HEK293 (cell line): Measurements from ENCODE around the gene RPL3.

Source experiments
- CTCF ChIP-seq: fragments of 450-650 bp; formaldehyde crosslinking; IDR thresholded peaks from 2 replicates; pipeline ENCODE4 v1.5.1; 2016; ENCODE audit warnings: missing biosample characterization, missing genetic modification characterization
- HOXA7 ChIP-seq: sonication (generic); formaldehyde crosslinking; IDR thresholded peaks from 2 replicates; pipeline ENCODE4 v1.8.1; 2022; ENCODE audit warnings: missing genetic modification reagents, borderline replicate concordance
- INSM2 ChIP-seq: fragments of 450-650 bp; formaldehyde crosslinking; IDR thresholded peaks from 2 replicates; pipeline ENCODE4 v1.5.1; 2016; ENCODE audit warnings: missing biosample characterization, missing genetic modification characterization
- KLF10 ChIP-seq: fragments of 450-650 bp; IDR thresholded peaks from 2 replicates; pipeline ENCODE4 v1.5.1; 2018; ENCODE audit warnings: missing biosample characterization, mild to moderate bottlenecking, missing genetic modification characterization
- OSR2 ChIP-seq: fragments of 450-650 bp; formaldehyde crosslinking; IDR thresholded peaks from 2 replicates; pipeline ENCODE4 v1.5.1; 2016; ENCODE audit warnings: missing biosample characterization, missing genetic modification characterization
- PRDM1 ChIP-seq: fragments of 450-650 bp; formaldehyde crosslinking; IDR thresholded peaks from 2 replicates; pipeline ENCODE4; 2016; ENCODE audit warnings: missing biosample characterization, missing genetic modification characterization
- TCF7L2 ChIP-seq: IDR thresholded peaks from 2 replicates; pipeline ENCODE4 v1.6.1; 2011; ENCODE audit warnings: low read depth, mild to moderate bottlenecking, inconsistent platforms, low read length, moderate library complexity, borderline replicate concordance
- ZBTB17 ChIP-seq: fragments of 450-650 bp; formaldehyde crosslinking; IDR thresholded peaks from 2 replicates; pipeline ENCODE4 v1.5.1; 2016; ENCODE audit warnings: missing biosample characterization, missing genetic modification characterization
- ZFP3 ChIP-seq: fragments of 450-650 bp; formaldehyde crosslinking; IDR thresholded peaks from 2 replicates; pipeline ENCODE4 v1.5.1; 2016; ENCODE audit warnings: low read depth, missing biosample characterization, missing genetic modification characterization
- ZNF19 ChIP-seq: fragments of 450-650 bp; formaldehyde crosslinking; IDR thresholded peaks from 2 replicates; pipeline ENCODE4; 2016; ENCODE audit warnings: missing biosample characterization, missing genetic modification characterization, low read depth
- ZNF280C ChIP-seq: fragments of 450-650 bp; formaldehyde crosslinking; IDR thresholded peaks from 2 replicates; pipeline ENCODE4 v1.5.1; 2016; ENCODE audit warnings: missing biosample characterization, missing genetic modification characterization
- ZNF324 ChIP-seq: fragments of 450-650 bp; formaldehyde crosslinking; IDR thresholded peaks from 2 replicates; pipeline ENCODE4 v1.5.1; 2016; ENCODE audit warnings: missing biosample characterization, missing genetic modification characterization
- ZNF350 ChIP-seq: fragments of 450-650 bp; formaldehyde crosslinking; IDR thresholded peaks from 2 replicates; pipeline ENCODE4 v1.5.0; 2017; ENCODE audit warnings: missing biosample characterization, mild to moderate bottlenecking, missing genetic modification characterization
- ZNF48 ChIP-seq: fragments of 450-650 bp; formaldehyde crosslinking; IDR thresholded peaks from 2 replicates; pipeline ENCODE4 v1.5.1; 2016; ENCODE audit warnings: missing biosample characterization, missing genetic modification characterization
- ZNF501 ChIP-seq: fragments of 450-650 bp; formaldehyde crosslinking; IDR thresholded peaks from 2 replicates; pipeline ENCODE4 v1.5.1; 2016; ENCODE audit warnings: missing biosample characterization, missing genetic modification characterization
- ZNF560 ChIP-seq: fragments of 450-650 bp; formaldehyde crosslinking; IDR thresholded peaks from 2 replicates; pipeline ENCODE4 v1.5.1; 2017; ENCODE audit warnings: missing biosample characterization, missing genetic modification characterization, borderline replicate concordance
- ZNF621 ChIP-seq: fragments of 450-650 bp; formaldehyde crosslinking; IDR thresholded peaks from 2 replicates; pipeline ENCODE4 v1.5.1; 2017; ENCODE audit warnings: missing biosample characterization, missing genetic modification characterization
- ZNF623 ChIP-seq: fragments of 450-650 bp; formaldehyde crosslinking; IDR thresholded peaks from 2 replicates; pipeline ENCODE4 v1.5.1; 2016; ENCODE audit warnings: missing biosample characterization, missing genetic modification characterization
- ZNF660 ChIP-seq: fragments of 450-650 bp; IDR thresholded peaks from 2 replicates; pipeline ENCODE4 v1.5.1; 2018; ENCODE audit warnings: missing biosample characterization, mild to moderate bottlenecking, missing genetic modification characterization
- ZNF677 ChIP-seq: fragments of 450-650 bp; IDR thresholded peaks from 2 replicates; pipeline ENCODE4 v1.5.0; 2018; ENCODE audit warnings: missing biosample characterization, mild to moderate bottlenecking, missing genetic modification characterization, moderate library complexity
- ZXDB ChIP-seq: fragments of 450-650 bp; formaldehyde crosslinking; IDR thresholded peaks from 2 replicates; pipeline ENCODE4 v1.5.1; 2016; ENCODE audit warnings: missing biosample characterization, missing genetic modification characterization
- TF ChIP-seq, protein P1 (sequence below): fragments of 450-650 bp; formaldehyde crosslinking; IDR thresholded peaks from 2 replicates; pipeline ENCODE4 v1.5.1; 2017; ENCODE audit warnings: missing biosample characterization, missing genetic modification characterization
- TF ChIP-seq, protein P2 (sequence below): fragments of 450-650 bp; formaldehyde crosslinking; IDR thresholded peaks from 2 replicates; pipeline ENCODE4 v1.5.0; 2017; ENCODE audit warnings: missing biosample characterization, missing genetic modification characterization, borderline replicate concordance
- TF ChIP-seq, protein P3 (sequence below): fragments of 450-650 bp; formaldehyde crosslinking; IDR thresholded peaks from 2 replicates; pipeline ENCODE4 v1.5.1; 2017; ENCODE audit warnings: missing biosample characterization, missing genetic modification characterization
- TF ChIP-seq, protein P4 (sequence below): fragments of 450-650 bp; formaldehyde crosslinking; IDR thresholded peaks from 2 replicates; pipeline ENCODE4 v1.5.1; 2017; ENCODE audit warnings: missing biosample characterization, missing genetic modification characterization

The RPL3 gene

GRCh38 chr22:39308614-39309363 is 10.6 kb downstream of the RPL3 start (continued):
- TF ChIP-seq ZNF19 (tag by site-specific recombination) (no peak), KLF10 (tag by site-specific recombination) (peak; percentile 53), ZNF350 (no peak), ZNF660 (tag by site-specific recombination) (peak; percentile 95), ZNF501 (tag by site-specific recombination) (no peak), TCF7L2 (no peak), ZNF324 (tag by site-specific recombination) (peak; percentile 89), ZNF560 (tag by site-specific recombination) (no peak), ZBTB17 (tag by site-specific recombination) (peak; percentile 63), INSM2 (0 out of 2 replicates have a peak, but pooled peaks have one; percentile 38), ZFP3 (tag by site-specific recombination) (no peak), ZNF623 (tag by site-specific recombination) (no peak), HOXA7 (CRISPR knock-in tag) (no peak), ZNF677 (tag by site-specific recombination) (no peak), OSR2 (tag by site-specific recombination) (peak; percentile 94), ZNF280C (tag by site-specific recombination) (no peak), PRDM1 (tag by site-specific recombination) (no peak; the same call in 1 of the 2 replicates), CTCF (tag by site-specific recombination) (0 out of 2 replicates have a peak, but pooled peaks have one; percentile 27), ZNF48 (tag by site-specific recombination) (no peak), ZNF621 (no peak), ZXDB (tag by site-specific recombination) (no peak)
- TF ChIP-seq, protein P1, sequence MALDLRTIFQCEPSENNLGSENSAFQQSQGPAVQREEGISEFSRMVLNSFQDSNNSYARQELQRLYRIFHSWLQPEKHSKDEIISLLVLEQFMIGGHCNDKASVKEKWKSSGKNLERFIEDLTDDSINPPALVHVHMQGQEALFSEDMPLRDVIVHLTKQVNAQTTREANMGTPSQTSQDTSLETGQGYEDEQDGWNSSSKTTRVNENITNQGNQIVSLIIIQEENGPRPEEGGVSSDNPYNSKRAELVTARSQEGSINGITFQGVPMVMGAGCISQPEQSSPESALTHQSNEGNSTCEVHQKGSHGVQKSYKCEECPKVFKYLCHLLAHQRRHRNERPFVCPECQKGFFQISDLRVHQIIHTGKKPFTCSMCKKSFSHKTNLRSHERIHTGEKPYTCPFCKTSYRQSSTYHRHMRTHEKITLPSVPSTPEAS (tag by site-specific recombination) = no peak
- TF ChIP-seq, protein P2, sequence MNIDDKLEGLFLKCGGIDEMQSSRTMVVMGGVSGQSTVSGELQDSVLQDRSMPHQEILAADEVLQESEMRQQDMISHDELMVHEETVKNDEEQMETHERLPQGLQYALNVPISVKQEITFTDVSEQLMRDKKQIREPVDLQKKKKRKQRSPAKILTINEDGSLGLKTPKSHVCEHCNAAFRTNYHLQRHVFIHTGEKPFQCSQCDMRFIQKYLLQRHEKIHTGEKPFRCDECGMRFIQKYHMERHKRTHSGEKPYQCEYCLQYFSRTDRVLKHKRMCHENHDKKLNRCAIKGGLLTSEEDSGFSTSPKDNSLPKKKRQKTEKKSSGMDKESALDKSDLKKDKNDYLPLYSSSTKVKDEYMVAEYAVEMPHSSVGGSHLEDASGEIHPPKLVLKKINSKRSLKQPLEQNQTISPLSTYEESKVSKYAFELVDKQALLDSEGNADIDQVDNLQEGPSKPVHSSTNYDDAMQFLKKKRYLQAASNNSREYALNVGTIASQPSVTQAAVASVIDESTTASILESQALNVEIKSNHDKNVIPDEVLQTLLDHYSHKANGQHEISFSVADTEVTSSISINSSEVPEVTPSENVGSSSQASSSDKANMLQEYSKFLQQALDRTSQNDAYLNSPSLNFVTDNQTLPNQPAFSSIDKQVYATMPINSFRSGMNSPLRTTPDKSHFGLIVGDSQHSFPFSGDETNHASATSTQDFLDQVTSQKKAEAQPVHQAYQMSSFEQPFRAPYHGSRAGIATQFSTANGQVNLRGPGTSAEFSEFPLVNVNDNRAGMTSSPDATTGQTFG = no peak
- TF ChIP-seq, protein P3, sequence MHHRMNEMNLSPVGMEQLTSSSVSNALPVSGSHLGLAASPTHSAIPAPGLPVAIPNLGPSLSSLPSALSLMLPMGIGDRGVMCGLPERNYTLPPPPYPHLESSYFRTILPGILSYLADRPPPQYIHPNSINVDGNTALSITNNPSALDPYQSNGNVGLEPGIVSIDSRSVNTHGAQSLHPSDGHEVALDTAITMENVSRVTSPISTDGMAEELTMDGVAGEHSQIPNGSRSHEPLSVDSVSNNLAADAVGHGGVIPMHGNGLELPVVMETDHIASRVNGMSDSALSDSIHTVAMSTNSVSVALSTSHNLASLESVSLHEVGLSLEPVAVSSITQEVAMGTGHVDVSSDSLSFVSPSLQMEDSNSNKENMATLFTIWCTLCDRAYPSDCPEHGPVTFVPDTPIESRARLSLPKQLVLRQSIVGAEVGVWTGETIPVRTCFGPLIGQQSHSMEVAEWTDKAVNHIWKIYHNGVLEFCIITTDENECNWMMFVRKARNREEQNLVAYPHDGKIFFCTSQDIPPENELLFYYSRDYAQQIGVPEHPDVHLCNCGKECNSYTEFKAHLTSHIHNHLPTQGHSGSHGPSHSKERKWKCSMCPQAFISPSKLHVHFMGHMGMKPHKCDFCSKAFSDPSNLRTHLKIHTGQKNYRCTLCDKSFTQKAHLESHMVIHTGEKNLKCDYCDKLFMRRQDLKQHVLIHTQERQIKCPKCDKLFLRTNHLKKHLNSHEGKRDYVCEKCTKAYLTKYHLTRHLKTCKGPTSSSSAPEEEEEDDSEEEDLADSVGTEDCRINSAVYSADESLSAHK (tag by site-specific recombination) = no peak
- TF ChIP-seq, protein P4, sequence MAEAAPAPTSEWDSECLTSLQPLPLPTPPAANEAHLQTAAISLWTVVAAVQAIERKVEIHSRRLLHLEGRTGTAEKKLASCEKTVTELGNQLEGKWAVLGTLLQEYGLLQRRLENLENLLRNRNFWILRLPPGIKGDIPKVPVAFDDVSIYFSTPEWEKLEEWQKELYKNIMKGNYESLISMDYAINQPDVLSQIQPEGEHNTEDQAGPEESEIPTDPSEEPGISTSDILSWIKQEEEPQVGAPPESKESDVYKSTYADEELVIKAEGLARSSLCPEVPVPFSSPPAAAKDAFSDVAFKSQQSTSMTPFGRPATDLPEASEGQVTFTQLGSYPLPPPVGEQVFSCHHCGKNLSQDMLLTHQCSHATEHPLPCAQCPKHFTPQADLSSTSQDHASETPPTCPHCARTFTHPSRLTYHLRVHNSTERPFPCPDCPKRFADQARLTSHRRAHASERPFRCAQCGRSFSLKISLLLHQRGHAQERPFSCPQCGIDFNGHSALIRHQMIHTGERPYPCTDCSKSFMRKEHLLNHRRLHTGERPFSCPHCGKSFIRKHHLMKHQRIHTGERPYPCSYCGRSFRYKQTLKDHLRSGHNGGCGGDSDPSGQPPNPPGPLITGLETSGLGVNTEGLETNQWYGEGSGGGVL = peak; percentile 46
